ENCODE measurements around the gene SSTR1. TPM values are rescaled to one million over a fixed set of nuclear protein-coding genes. Genes with fewer than 3 reads are reported as not detected.

The SSTR1 gene
- total RNA-seq, 1 donor from 2014 or later, result 8.2 TPM

GRCh38 chr14:38233218-38233617 lies 25.5 kb downstream of the SSTR1 start:
- no peak for DNase-seq (ENCODE audit: low spot score)

GRCh38 chr14:38238332-38238731 lies 30.6 kb downstream of the SSTR1 start:
- DNase-seq (ENCODE audit: low spot score) (no peak), ATAC-seq (no peak)

More at GRCh38 chr14:38233218-38233617, 25.5 kb downstream of the SSTR1 start:
- no peak for ATAC-seq

GRCh38 chr14:38238878-38239277 lies 31.2 kb downstream of the SSTR1 start:
- no peak for ATAC-seq
- DNase-seq (ENCODE audit: low spot score), result no peak

GRCh38 chr14:38243696-38244240 lies 36.1 kb downstream of the SSTR1 start:
- no peak for ATAC-seq
- DNase-seq (ENCODE audit: low spot score), result no peak

- ATAC-seq, result no peak
- no peak for DNase-seq (ENCODE audit: low spot score)
These were observed 40.8 kb downstream of the SSTR1 start for GRCh38 chr14:38248321-38249028.

GRCh38 chr14:38250331-38250730 lies 42.6 kb downstream of the SSTR1 start:
- no peak for DNase-seq (ENCODE audit: low spot score)
- ATAC-seq, result no peak

- ATAC-seq (no peak), DNase-seq (ENCODE audit: low spot score) (no peak)
These were observed 44.5 kb downstream of the SSTR1 start for GRCh38 chr14:38252066-38252710.

- ATAC-seq (no peak), DNase-seq (ENCODE audit: low spot score) (no peak)
These were observed 46.0 kb downstream of the SSTR1 start for GRCh38 chr14:38253676-38254075.

GRCh38 chr14:38254571-38255407 lies 47.1 kb downstream of the SSTR1 start:
- DNase-seq (ENCODE audit: low spot score), result no peak
- no peak for ATAC-seq

- DNase-seq (ENCODE audit: low spot score), result no peak
These were observed 47.6 kb downstream of the SSTR1 start for GRCh38 chr14:38255408-38255672.

GRCh38 chr14:38255673-38256532 lies 48.2 kb downstream of the SSTR1 start, which contains the start of gene CLEC14A:
TSS of gene CLEC14A (minus strand) at chr14:38256093. CDS start at chr14:38256022, 71 bp downstream.
- DNase-seq (ENCODE audit: low spot score), result peak; percentile 54
- peak; percentile 67 for ATAC-seq

More at GRCh38 chr14:38255408-38255672, 47.6 kb downstream of the SSTR1 start:
- peak; percentile 66 for ATAC-seq

- DNase-seq (ENCODE audit: low spot score), result no peak
These were observed 48.8 kb downstream of the SSTR1 start for GRCh38 chr14:38256533-38256840.

GRCh38 chr14:38257507-38257906 lies 49.8 kb downstream of the SSTR1 start:
- ATAC-seq, result no peak
- no peak for DNase-seq (ENCODE audit: low spot score)

More at GRCh38 chr14:38256533-38256840, 48.8 kb downstream of the SSTR1 start:
- ATAC-seq, result no peak

- DNase-seq (ENCODE audit: low spot score), result no peak
These were observed 53.9 kb downstream of the SSTR1 start for GRCh38 chr14:38261620-38262019.

More at GRCh38 chr14:38261620-38262019, 53.9 kb downstream of the SSTR1 start:
- ATAC-seq, result no peak

Other genes with a start within 250 kb of the SSTR1 start
- 5.7 TPM for gene CLEC14A, start 48.2 kb downstream of the SSTR1 start, total RNA-seq